ENCODE results near the gene MYO1E.

Gene MYO1E

DNA sequence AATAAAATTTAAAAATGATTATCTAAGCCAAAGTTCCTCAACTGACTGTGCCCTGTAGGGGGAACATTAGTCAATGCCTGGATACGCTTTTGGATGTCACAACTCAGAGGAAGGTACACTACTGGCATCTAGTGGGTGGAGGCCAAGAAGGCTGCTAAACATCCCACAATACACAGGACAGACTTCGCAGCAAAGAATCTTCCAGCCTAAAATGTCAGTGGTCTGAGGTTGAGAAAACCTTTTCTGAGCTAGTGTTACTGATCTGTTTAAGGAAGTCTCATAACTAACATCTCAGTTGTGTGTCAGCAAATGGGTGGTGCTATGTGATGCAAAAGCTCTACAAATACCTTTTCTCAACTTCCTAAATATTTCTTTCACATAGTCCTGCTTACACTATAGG is 186.9 kb downstream of the MYO1E start:
- ATAC-seq, result no peak
- TF ChIP-seq ZFP30 (CRISPR knock-in tag; IDR thresholded peaks at IDR 0.05), result no peak
- no peak for TF ChIP-seq CSDC2 (CRISPR knock-in tag; IDR thresholded peaks at IDR 0.05)
- no peak for TF ChIP-seq GLIS3 (CRISPR knock-in tag; IDR thresholded peaks at IDR 0.05)
- TF ChIP-seq, protein P1, sequence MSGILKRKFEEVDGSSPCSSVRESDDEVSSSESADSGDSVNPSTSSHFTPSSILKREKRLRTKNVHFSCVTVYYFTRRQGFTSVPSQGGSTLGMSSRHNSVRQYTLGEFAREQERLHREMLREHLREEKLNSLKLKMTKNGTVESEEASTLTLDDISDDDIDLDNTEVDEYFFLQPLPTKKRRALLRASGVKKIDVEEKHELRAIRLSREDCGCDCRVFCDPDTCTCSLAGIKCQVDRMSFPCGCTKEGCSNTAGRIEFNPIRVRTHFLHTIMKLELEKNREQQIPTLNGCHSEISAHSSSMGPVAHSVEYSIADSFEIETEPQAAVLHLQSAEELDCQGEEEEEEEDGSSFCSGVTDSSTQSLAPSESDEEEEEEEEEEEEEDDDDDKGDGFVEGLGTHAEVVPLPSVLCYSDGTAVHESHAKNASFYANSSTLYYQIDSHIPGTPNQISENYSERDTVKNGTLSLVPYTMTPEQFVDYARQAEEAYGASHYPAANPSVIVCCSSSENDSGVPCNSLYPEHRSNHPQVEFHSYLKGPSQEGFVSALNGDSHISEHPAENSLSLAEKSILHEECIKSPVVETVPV (CRISPR knock-in tag; IDR thresholded peaks at IDR 0.05), result no peak
- no peak for TF ChIP-seq ZC3H10 (CRISPR knock-in tag; IDR thresholded peaks at IDR 0.05)

DNA sequence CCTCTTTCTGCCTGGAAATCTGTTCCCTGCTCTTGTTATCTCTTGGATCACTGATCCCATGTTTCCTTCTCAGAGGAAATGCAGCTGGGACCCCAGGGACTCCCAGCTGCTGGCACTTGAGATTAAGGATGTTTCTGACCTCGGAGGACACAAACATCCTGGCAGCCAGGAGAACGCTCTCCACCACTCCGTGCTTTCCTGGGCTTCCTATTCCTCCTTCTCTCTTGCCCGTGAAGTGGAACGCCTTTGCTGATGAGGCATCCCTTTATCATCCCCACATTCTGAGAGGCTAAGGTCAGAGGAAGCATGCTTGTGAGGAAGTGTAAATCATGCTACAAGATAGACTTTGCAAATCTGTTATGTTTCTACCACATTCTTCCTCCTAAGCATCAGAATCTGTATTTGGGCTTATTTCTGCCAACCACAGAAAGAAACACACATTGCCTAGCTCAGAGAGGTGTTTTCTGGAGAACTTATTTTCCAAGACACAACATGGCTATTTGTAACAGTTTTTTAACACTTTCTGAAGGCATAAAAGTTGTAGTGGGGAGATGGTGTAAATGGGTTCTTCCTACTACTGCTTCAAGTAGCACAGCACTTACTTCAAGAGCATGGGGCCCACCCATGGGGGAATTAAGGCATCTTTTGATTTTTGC is 191.6 kb downstream of the MYO1E start:
- TF ChIP-seq PPARA (CRISPR knock-in tag; IDR thresholded peaks at IDR 0.05; ENCODE audit: borderline replicate concordance) (no peak), OSR1 (CRISPR knock-in tag; IDR thresholded peaks at IDR 0.05) (no peak), ZC3H10 (CRISPR knock-in tag; IDR thresholded peaks at IDR 0.05) (no peak), BACH2 (CRISPR knock-in tag; IDR thresholded peaks at IDR 0.05; ENCODE audit: borderline replicate concordance) (no peak), ISL1 (CRISPR knock-in tag; IDR thresholded peaks at IDR 0.05) (no peak)
- TF ChIP-seq, protein P2, sequence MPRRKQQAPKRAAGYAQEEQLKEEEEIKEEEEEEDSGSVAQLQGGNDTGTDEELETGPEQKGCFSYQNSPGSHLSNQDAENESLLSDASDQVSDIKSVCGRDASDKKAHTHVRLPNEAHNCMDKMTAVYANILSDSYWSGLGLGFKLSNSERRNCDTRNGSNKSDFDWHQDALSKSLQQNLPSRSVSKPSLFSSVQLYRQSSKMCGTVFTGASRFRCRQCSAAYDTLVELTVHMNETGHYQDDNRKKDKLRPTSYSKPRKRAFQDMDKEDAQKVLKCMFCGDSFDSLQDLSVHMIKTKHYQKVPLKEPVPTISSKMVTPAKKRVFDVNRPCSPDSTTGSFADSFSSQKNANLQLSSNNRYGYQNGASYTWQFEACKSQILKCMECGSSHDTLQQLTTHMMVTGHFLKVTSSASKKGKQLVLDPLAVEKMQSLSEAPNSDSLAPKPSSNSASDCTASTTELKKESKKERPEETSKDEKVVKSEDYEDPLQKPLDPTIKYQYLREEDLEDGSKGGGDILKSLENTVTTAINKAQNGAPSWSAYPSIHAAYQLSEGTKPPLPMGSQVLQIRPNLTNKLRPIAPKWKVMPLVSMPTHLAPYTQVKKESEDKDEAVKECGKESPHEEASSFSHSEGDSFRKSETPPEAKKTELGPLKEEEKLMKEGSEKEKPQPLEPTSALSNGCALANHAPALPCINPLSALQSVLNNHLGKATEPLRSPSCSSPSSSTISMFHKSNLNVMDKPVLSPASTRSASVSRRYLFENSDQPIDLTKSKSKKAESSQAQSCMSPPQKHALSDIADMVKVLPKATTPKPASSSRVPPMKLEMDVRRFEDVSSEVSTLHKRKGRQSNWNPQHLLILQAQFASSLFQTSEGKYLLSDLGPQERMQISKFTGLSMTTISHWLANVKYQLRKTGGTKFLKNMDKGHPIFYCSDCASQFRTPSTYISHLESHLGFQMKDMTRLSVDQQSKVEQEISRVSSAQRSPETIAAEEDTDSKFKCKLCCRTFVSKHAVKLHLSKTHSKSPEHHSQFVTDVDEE (CRISPR knock-in tag; IDR thresholded peaks at IDR 0.05), result no peak
- peak; percentile 42; the same call in 2 of the 3 replicates for ATAC-seq

- TF ChIP-seq ZNF70 (CRISPR knock-in tag; IDR thresholded peaks at IDR 0.05) (no peak), CSDC2 (CRISPR knock-in tag; IDR thresholded peaks at IDR 0.05) (no peak), OSR1 (CRISPR knock-in tag; IDR thresholded peaks at IDR 0.05) (no peak), TOX (CRISPR knock-in tag; IDR thresholded peaks at IDR 0.05; ENCODE audit: borderline replicate concordance) (no peak), ZNF8 (CRISPR knock-in tag; IDR thresholded peaks at IDR 0.05) (no peak), PATZ1 (CRISPR knock-in tag; IDR thresholded peaks at IDR 0.05; ENCODE audit: borderline replicate concordance) (no peak), BACH2 (CRISPR knock-in tag; IDR thresholded peaks at IDR 0.05; ENCODE audit: borderline replicate concordance) (no peak), ISL1 (CRISPR knock-in tag; IDR thresholded peaks at IDR 0.05) (no peak), RARB (CRISPR knock-in tag; IDR thresholded peaks at IDR 0.05) (no peak), ZFP30 (CRISPR knock-in tag; IDR thresholded peaks at IDR 0.05) (no peak), SNAI2 (CRISPR knock-in tag; IDR thresholded peaks at IDR 0.05) (no peak), PPARA (CRISPR knock-in tag; IDR thresholded peaks at IDR 0.05; ENCODE audit: borderline replicate concordance) (no peak), GLIS3 (CRISPR knock-in tag; IDR thresholded peaks at IDR 0.05) (no peak), TCF4 (CRISPR knock-in tag; IDR thresholded peaks at IDR 0.05; ENCODE audit: borderline replicate concordance) (no peak), ZC3H10 (CRISPR knock-in tag; IDR thresholded peaks at IDR 0.05) (no peak), ESRRG (CRISPR knock-in tag; IDR thresholded peaks at IDR 0.05) (no peak)
- TF ChIP-seq, protein P3, sequence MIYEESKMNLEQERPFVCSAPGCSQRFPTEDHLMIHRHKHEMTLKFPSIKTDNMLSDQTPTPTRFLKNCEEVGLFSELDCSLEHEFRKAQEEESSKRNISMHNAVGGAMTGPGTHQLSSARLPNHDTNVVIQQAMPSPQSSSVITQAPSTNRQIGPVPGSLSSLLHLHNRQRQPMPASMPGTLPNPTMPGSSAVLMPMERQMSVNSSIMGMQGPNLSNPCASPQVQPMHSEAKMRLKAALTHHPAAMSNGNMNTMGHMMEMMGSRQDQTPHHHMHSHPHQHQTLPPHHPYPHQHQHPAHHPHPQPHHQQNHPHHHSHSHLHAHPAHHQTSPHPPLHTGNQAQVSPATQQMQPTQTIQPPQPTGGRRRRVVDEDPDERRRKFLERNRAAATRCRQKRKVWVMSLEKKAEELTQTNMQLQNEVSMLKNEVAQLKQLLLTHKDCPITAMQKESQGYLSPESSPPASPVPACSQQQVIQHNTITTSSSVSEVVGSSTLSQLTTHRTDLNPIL (CRISPR knock-in tag; IDR thresholded peaks at IDR 0.05; ENCODE audit: low read depth), result no peak
- TF ChIP-seq, protein P1 (CRISPR knock-in tag; IDR thresholded peaks at IDR 0.05), result no peak
- TF ChIP-seq, protein P2 (CRISPR knock-in tag; IDR thresholded peaks at IDR 0.05), result no peak
- ATAC-seq, result no peak
Measured at GRCh38 chr15:59179717-59180116, 193.0 kb downstream of the MYO1E start.
